Erythroblast (primary cell): ENCODE data around the gene AR.

Source experiments
- GATA1 ChIP-seq: IDR thresholded peaks from 2 replicates; pipeline ENCODE4 v1.6.1; 2011; ENCODE audit warnings: low read depth, mild to moderate bottlenecking, control low read depth, low read length, moderate library complexity
- POLR2A ChIP-seq: IDR thresholded peaks from 2 replicates; pipeline ENCODE4 v1.6.1; 2011; ENCODE audit warnings: mild to moderate bottlenecking, low read length

- TF ChIP-seq POLR2A (no peak), GATA1 (no peak)
These were observed 39.4 kb downstream of the AR start for GRCh38 chrX:67583171-67583570.
